ENCODE data around the gene RPL36AL. TPM values are rescaled to one million over a fixed set of nuclear protein-coding genes. Genes with fewer than 3 reads are reported as not detected.
A peak's percentile ranks its signal among the peaks of the same experiment; 100 is the strongest.

RPL36AL gene
- total and polyA plus RNA-seq, 2 donors (not counting 1 experiment from before 2014, with no cell fraction given): 169 to 171 TPM

DNA sequence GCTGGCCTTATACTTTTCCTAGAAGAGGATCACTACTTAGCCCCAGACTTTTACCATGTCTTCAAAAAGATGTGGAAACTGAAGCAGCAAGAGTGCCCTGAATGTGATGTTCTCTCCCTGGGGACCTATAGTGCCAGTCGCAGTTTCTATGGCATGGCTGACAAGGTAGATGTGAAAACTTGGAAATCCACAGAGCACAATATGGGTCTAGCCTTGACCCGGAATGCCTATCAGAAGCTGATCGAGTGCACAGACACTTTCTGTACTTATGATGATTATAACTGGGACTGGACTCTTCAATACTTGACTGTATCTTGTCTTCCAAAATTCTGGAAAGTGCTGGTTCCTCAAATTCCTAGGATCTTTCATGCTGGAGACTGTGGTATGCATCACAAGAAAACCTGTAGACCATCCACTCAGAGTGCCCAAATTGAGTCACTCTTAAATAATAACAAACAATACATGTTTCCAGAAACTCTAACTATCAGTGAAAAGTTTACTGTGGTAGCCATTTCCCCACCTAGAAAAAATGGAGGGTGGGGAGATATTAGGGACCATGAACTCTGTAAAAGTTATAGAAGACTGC is 1.7 kb upstream of the RPL36AL start:
- TF ChIP-seq EZH2 (IDR thresholded peaks at IDR 0.05; ENCODE audit: borderline replicate concordance, insufficient read depth, low read depth, low read length, poor library complexity, severe bottlenecking): no peak
- TF ChIP-seq, protein P1, sequence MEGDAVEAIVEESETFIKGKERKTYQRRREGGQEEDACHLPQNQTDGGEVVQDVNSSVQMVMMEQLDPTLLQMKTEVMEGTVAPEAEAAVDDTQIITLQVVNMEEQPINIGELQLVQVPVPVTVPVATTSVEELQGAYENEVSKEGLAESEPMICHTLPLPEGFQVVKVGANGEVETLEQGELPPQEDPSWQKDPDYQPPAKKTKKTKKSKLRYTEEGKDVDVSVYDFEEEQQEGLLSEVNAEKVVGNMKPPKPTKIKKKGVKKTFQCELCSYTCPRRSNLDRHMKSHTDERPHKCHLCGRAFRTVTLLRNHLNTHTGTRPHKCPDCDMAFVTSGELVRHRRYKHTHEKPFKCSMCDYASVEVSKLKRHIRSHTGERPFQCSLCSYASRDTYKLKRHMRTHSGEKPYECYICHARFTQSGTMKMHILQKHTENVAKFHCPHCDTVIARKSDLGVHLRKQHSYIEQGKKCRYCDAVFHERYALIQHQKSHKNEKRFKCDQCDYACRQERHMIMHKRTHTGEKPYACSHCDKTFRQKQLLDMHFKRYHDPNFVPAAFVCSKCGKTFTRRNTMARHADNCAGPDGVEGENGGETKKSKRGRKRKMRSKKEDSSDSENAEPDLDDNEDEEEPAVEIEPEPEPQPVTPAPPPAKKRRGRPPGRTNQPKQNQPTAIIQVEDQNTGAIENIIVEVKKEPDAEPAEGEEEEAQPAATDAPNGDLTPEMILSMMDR (IDR thresholded peaks at IDR 0.05): no peak
- Mint-ChIP-seq H3K9me3 (ENCODE audit: insufficient read depth) (no peaks in the 10 kb centered on the region), H3K4me1 (peaks cover 62% of the 10 kb centered on the region), H3K27me3 (no peaks in the 10 kb centered on the region), H3K27ac (peak overlapping the region; percentile 99), H3K4me3 (peak overlapping the region; percentile 99)
- no peaks in the 10 kb centered on the region for H3K27me3 ChIP-seq (replicated peaks in 1 of 4; ENCODE audit: control extremely low read depth in 1 of 4, control insufficient read depth in 3 of 4, insufficient read depth in 4 of 4, low read length in 3 of 4)
- peak overlapping the region in 4 of 5 experiments; percentile 52 to 99 (median 94) for H3K4me3 ChIP-seq (ENCODE audit: control extremely low read depth in 1 of 5, extremely low read depth in 1 of 5, insufficient read depth in 1 of 5, low read depth in 2 of 5, low read length in 4 of 5)
- WGBS (ENCODE audit: insufficient coverage): 53% methylated on average over 3 of the region's 3 CpGs
- ChIA-PET CTCF (interaction anchor here (1.7 to 6.8 kb wide), 5 partner anchors 10 to 160 kb away, joined by 4 to 93 read pairs (median 21); partner anchors contain the start of genes DNAAF2 and RPS29), POLR2A (interaction anchor here (0.6 to 3.4 kb wide), 2 partner anchors 11 to 27 kb away, joined by 3 to 88 read pairs; partner anchors contain the start of gene DNAAF2)
- peak; percentile 14 for DNase-seq
- intact Hi-C loops (cut with micrococcal nuclease): no loop called here
- H4K20me1 ChIP-seq (ENCODE audit: control insufficient read depth, insufficient read depth, low read length, poor library complexity, severe bottlenecking): peaks cover 36% of the 10 kb centered on the region
- ATAC-seq (ENCODE audit: low read depth): no peak
- peaks cover 77% of the 10 kb centered on the region for H3K79me2 ChIP-seq (ENCODE audit: control insufficient read depth, insufficient read depth, low read length)
- peak overlapping the region; percentile 94 for H3K9ac ChIP-seq (ENCODE audit: low read length)
- peaks cover 5 to 21% of the 10 kb centered on the region in 2 experiments for H3K36me3 ChIP-seq (replicated peaks in 1 of 2; ENCODE audit: control extremely low read depth in 1 of 2, control insufficient read depth in 1 of 2, extremely low read depth in 1 of 2, insufficient read depth in 2 of 2, low read length in 1 of 2)
- H3K9me3 ChIP-seq (ENCODE audit: control extremely low read depth in 1 of 3, control insufficient read depth in 2 of 3, insufficient read depth in 1 of 3, low read length in 2 of 3): no peaks in the 10 kb centered on the region
- peaks cover 31 to 44% of the 10 kb centered on the region in 2 donors for H3K4me1 ChIP-seq (ENCODE audit: control insufficient read depth in 2 of 2, insufficient read depth in 2 of 2, low read length in 2 of 2)
- H3K27ac ChIP-seq (ENCODE audit: low read length in 2 of 2): no peak overlapping the region
- H3K4me2 ChIP-seq (replicated peaks; ENCODE audit: low read depth, low read length, poor library complexity, severe bottlenecking): peak overlapping the region; percentile 88
- no peak overlapping the region for H2AFZ ChIP-seq (ENCODE audit: insufficient read depth, low read depth, low read length, poor library complexity, severe bottlenecking)
